ENCODE measurements around the gene SELENOO. TPM values are rescaled to one million over a fixed set of nuclear protein-coding genes. Genes with fewer than 3 reads are reported as not detected.
A peak's percentile ranks its signal among the peaks of the same experiment; 100 is the strongest.

Gene SELENOO
- total and polyA plus RNA-seq, 2 of the 13 experiments (the other 11 are each of a cell fraction or from before 2014, with no cell fraction given), result 14.4 to 19.0 TPM

DNA sequence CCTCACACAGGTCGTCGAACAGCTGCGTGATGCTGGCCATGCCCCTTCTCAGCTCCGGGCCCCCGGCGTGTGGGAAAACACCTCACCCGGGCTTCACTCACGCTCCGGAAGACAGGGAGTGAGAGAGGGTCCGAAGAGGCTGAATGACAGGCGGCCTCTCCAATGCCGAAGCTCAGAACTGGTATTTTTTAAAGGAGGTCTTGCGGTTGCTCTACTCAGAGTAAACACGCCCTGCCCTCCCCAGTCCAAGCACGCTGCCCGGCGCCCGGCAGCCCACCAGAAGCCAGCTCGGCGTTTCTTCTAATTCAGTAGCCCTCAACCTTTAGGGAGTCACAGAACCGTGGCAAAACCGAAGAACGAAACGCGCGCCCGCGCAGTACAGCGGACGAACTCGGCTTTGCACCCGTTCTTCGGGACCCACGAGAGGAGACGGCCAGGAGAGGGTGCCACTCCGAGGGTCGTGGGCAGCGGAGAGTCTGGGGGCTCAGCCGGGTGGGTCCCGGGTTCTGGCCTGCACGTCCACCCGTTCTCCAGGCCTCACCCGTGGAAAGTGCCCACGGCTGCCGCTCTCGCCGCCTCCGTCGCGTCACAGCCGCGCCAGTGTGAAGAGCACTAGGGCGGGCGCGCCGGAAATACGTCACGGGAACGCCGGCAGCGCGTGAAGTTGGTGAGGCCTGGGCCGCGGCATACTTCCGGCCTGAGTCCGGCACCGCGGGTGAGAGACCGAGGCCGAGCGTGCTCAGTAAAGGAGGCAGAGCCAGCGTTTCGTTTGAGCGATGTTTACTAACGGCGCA lies 43.8 kb downstream of the SELENOO start, which contains the start of gene TUBGCP6 (continued):
- TF ChIP-seq, protein P1, sequence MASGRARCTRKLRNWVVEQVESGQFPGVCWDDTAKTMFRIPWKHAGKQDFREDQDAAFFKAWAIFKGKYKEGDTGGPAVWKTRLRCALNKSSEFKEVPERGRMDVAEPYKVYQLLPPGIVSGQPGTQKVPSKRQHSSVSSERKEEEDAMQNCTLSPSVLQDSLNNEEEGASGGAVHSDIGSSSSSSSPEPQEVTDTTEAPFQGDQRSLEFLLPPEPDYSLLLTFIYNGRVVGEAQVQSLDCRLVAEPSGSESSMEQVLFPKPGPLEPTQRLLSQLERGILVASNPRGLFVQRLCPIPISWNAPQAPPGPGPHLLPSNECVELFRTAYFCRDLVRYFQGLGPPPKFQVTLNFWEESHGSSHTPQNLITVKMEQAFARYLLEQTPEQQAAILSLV (CRISPR knock-in tag; IDR thresholded peaks at IDR 0.05; ENCODE audit: borderline replicate concordance), result peak; percentile 82; the same call in 1 of the 2 replicates
- TF ChIP-seq ZNF44 (CRISPR knock-in tag; IDR thresholded peaks at IDR 0.05), result peak; percentile 91
- TF ChIP-seq AGO1 (IDR thresholded peaks at IDR 0.05; ENCODE audit: low read depth, low read length, poor library complexity, severe bottlenecking), result peak; percentile 76
- peak; percentile 15; the same call in 1 of the 2 replicates for TF ChIP-seq TGIF2 (CRISPR knock-in tag; IDR thresholded peaks at IDR 0.05)
- TF ChIP-seq, protein P2, sequence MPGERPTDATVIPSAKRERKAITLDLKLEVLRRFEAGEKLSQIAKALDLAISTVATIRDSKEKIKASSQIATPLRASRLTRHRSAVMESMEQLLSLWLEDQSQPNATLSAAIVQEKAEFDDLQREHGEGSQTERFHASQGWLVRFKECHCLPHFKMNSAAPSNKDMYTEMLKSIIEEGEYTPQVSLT (CRISPR knock-in tag; IDR thresholded peaks at IDR 0.05; ENCODE audit: borderline replicate concordance, low read depth), result no peak
- TF ChIP-seq, protein P3, sequence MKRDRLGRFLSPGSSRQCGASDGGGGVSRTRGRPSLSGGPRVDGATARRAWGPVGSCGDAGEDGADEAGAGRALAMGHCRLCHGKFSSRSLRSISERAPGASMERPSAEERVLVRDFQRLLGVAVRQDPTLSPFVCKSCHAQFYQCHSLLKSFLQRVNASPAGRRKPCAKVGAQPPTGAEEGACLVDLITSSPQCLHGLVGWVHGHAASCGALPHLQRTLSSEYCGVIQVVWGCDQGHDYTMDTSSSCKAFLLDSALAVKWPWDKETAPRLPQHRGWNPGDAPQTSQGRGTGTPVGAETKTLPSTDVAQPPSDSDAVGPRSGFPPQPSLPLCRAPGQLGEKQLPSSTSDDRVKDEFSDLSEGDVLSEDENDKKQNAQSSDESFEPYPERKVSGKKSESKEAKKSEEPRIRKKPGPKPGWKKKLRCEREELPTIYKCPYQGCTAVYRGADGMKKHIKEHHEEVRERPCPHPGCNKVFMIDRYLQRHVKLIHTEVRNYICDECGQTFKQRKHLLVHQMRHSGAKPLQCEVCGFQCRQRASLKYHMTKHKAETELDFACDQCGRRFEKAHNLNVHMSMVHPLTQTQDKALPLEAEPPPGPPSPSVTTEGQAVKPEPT (CRISPR knock-in tag; IDR thresholded peaks at IDR 0.05; ENCODE audit: low read depth), result 0 out of 2 replicates have a peak, but pooled peaks have one; percentile 32
- TF ChIP-seq MEIS2 (CRISPR knock-in tag; IDR thresholded peaks at IDR 0.05), result peak; percentile 85; the same call in 1 of the 2 replicates
- peak; percentile 48 for TF ChIP-seq ZEB1 (IDR thresholded peaks at IDR 0.05; ENCODE audit: insufficient replicate concordance, low read depth)
- TF ChIP-seq ZNF792 (CRISPR knock-in tag; IDR thresholded peaks at IDR 0.05), result peak; percentile 81; the same call in 1 of the 2 replicates
- TF ChIP-seq, protein P4, sequence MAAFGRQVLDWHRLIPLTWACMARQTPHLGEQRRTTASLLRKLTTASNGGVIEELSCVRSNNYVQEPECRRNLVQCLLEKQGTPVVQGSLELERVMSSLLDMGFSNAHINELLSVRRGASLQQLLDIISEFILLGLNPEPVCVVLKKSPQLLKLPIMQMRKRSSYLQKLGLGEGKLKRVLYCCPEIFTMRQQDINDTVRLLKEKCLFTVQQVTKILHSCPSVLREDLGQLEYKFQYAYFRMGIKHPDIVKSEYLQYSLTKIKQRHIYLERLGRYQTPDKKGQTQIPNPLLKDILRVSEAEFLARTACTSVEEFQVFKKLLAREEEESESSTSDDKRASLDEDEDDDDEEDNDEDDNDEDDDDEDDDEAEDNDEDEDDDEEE (CRISPR knock-in tag; IDR thresholded peaks at IDR 0.05), result no peak; the same call in none of the 2 replicates
- 0 out of 2 replicates have a peak, but pooled peaks have one; percentile 78 for TF ChIP-seq SMAD9 (CRISPR knock-in tag; IDR thresholded peaks at IDR 0.05)
- peak; percentile 32 for TF ChIP-seq ZNF768 (CRISPR knock-in tag; IDR thresholded peaks at IDR 0.05)
- no peak for TF ChIP-seq NCOR1 (IDR thresholded peaks at IDR 0.05; ENCODE audit: borderline replicate concordance, low read length)
- no peak; the same call in 1 of the 2 replicates for TF ChIP-seq ZNF670 (CRISPR knock-in tag; IDR thresholded peaks at IDR 0.05; ENCODE audit: borderline replicate concordance)
- 0 out of 2 replicates have a peak, but pooled peaks have one; percentile 40 for TF ChIP-seq ZSCAN9 (CRISPR knock-in tag; IDR thresholded peaks at IDR 0.05; ENCODE audit: borderline replicate concordance)
- no peak for TF ChIP-seq MATR3 (CRISPR knock-in tag; IDR thresholded peaks at IDR 0.05)
- peak; percentile 91; the same call in 1 of the 2 replicates for TF ChIP-seq HOXD1 (CRISPR knock-in tag; IDR thresholded peaks at IDR 0.05)
- peak; percentile 26 for TF ChIP-seq GFI1 (CRISPR knock-in tag; IDR thresholded peaks at IDR 0.05; ENCODE audit: borderline replicate concordance)
- TF ChIP-seq SETDB1 (CRISPR knock-in tag; IDR thresholded peaks at IDR 0.05; ENCODE audit: borderline replicate concordance), result no peak
- peak; percentile 80; the same call in 1 of the 2 replicates for TF ChIP-seq ZNF335 (CRISPR knock-in tag; IDR thresholded peaks at IDR 0.05)
- TF ChIP-seq ZNF550 (CRISPR knock-in tag; IDR thresholded peaks at IDR 0.05; ENCODE audit: borderline replicate concordance), result 0 out of 2 replicates have a peak, but pooled peaks have one; percentile 53
- TF ChIP-seq, protein P5, sequence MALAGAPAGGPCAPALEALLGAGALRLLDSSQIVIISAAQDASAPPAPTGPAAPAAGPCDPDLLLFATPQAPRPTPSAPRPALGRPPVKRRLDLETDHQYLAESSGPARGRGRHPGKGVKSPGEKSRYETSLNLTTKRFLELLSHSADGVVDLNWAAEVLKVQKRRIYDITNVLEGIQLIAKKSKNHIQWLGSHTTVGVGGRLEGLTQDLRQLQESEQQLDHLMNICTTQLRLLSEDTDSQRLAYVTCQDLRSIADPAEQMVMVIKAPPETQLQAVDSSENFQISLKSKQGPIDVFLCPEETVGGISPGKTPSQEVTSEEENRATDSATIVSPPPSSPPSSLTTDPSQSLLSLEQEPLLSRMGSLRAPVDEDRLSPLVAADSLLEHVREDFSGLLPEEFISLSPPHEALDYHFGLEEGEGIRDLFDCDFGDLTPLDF (CRISPR knock-in tag; IDR thresholded peaks at IDR 0.05), result no peak

Data from HepG2 (cell line).